B cell (primary cell): ENCODE results near the gene RPL41.

Experiments
- CTCF ChIP-seq: fragments of 200-600 bp; IDR thresholded peaks from one replicate; pipeline ENCODE4 v1.8.0; 2022; ENCODE audit warnings: antibody characterized with exemption, mild to moderate bottlenecking
- EZH2 ChIP-seq: IDR thresholded peaks from 2 replicates; pipeline ENCODE4 v1.6.1; 2012; ENCODE audit warnings: borderline replicate concordance, low read depth, mild to moderate bottlenecking, moderate library complexity, low read length; ENCODE audit not compliant: insufficient read depth, poor library complexity, severe bottlenecking

- no peak for TF ChIP-seq CTCF
- no peak for TF ChIP-seq EZH2
Observed at GRCh38 chr12:56071648-56072047, 44.8 kb upstream of the RPL41 start.
